ENCODE measurements around the gene SELENOP.
"Not testable (repeated sequence)": the region's sequence is repeated elsewhere in the genome, so short reads cannot be mapped to it uniquely, and the experiment has no call there.

Gene SELENOP

DNA sequence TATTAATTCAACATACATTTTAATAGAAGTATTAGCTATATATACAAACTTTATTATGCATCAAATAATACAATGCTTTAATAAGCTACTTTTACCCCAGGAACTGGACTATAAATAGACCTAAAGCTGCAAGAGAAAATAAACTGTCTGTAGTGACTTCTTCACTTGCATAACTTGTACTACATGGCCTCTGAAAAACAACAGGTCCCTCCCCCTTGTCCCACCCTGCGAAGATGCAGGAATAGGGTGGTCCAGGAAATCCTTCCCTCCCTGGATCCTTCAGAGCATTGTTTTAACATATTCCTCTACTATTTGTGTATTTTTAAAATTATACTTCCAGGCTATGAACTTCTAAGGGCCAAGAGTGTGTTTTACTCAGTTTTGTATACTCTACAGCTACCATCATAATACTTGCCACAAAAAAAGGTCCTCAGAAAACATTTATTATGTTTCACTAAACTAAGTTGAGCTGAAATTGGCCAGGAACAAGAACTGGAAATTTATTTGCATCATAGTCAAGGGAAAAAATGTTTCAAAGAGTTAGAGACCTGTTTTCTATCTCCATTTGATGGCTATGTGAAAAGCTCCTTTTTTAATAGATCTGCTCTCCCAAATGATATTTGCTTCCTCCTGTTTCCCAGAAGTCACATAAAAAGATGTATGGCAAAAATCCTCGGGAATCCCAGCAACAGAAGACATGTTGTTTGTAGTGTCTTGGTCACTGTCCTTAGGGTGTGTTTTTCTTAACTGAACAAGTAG is 15.2 kb upstream of the SELENOP start:
- no peak for DNase-seq (ENCODE audit: low read depth)

GRCh38 chr5:42825422-42826148 is 13.9 kb upstream of the SELENOP start:
- DNase-seq (ENCODE audit: low read depth): no peak

DNA sequence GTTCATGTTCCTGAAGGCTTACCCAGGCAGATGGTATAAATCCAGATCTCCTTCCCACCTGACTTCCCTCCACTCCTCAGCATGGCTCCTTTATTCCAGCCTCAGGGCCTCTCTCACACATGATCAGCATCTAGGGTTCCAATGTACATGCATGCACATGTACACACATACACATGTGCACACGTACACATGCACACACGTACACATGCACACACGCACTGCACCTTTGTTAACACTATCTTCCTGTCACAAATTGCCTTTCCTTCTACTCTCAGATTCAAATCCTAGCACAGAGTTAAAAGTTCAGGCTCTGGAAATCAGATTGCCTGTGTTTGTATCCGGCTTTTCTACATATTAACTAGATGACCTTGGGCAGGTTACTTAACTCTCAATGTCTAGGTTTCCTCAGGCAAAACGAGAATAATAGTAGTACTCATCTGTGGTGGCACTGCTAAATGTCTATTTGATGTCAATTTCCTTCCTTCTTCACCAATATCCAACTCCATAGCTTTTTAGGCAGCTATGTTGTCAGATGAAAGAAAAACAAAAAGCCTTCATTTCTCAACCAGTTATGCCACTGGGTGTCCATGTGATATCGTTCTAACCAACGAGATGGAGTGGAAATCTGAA is 12.8 kb upstream of the SELENOP start:
- DNase-seq (ENCODE audit: low read depth): no peak

DNA sequence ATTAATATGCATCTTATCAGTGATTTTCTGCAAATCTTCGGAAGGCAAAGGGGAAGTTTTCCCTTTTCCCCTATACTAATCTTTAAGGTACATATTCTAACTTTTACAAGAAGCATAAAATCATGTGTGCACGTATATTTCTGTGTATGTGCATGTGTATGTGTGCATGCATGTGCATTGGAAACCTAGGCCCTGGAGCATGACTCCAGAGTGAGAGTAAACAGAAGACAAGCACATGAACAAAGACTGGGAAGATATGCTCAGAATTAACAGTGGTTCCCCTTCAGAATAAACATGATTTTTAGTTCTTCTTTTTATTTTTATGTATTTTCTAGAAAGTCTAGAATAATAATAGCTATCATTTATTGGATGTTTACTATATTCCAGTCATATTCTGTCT is 10.9 kb upstream of the SELENOP start:
- DNase-seq (ENCODE audit: low read depth): no peak

DNA sequence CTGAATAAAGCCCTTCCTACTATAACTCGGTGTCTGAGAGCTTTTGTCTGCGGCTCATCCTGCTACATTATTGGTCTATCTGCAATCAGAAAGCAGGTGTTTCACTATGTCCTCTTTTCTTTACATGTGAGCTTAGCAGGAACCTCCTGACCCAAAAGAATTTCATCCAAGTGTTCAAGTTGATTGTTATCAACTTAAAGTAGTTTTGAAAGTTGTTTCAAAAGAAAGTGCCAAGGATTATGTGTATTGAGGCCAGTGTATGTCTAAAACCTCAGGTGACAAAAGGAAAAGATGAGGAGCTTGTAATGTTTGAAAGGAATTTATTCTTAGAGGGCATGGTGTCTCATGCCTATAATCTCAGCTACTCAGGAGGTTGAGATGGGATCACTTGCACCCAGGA is 8.1 kb upstream of the SELENOP start:
- DNase-seq (ENCODE audit: low read depth): no peak

DNA sequence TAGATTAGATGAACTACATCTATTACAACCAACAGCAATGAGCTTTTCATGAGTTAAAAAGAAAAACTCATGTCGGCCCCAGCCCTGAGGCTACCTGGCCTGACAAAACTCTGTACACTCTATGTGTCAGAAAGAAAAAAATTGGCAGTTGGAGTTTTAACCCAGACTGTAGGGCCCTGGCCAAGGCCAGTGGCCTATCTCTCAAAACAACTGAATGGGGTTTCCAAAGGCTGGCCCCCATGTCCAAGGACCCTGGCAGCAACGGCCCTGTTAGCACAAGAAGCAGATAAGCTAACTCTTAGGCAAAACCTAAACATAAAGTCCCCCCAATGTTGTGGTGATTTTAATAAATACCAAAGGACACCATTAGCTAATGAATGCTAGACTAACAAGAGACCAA is 4.9 kb upstream of the SELENOP start:
- DNase-seq (ENCODE audit: low read depth): not testable (repeated sequence)

DNA sequence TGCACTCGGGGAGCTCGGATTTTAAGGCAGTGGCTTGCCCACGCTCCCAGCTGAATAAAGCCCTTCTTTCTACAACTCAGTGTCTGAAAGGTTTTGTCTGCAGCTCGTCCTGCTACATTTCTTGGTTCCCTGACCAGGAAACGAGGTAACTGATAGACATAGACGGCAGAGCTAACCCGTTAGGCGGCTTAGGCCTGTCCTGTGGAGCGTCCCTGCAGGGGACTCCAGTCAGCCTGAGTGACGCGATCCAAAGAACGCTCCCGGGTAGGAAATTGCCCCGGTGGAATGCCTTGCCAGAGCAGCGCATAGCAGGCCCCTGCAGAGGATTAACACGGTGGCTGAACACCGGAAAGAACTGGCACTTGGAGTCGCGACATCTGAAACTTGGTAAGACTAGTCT is 1.8 kb upstream of the SELENOP start:
- DNase-seq (ENCODE audit: low read depth): no peak

- no peak for DNase-seq (ENCODE audit: low read depth)
Observed at GRCh38 chr5:42812620-42813019, 928 bp upstream of the SELENOP start.

- DNase-seq (ENCODE audit: low read depth): no peak
Observed at GRCh38 chr5:42810834-42811590, 680 bp downstream of the SELENOP start.

DNA sequence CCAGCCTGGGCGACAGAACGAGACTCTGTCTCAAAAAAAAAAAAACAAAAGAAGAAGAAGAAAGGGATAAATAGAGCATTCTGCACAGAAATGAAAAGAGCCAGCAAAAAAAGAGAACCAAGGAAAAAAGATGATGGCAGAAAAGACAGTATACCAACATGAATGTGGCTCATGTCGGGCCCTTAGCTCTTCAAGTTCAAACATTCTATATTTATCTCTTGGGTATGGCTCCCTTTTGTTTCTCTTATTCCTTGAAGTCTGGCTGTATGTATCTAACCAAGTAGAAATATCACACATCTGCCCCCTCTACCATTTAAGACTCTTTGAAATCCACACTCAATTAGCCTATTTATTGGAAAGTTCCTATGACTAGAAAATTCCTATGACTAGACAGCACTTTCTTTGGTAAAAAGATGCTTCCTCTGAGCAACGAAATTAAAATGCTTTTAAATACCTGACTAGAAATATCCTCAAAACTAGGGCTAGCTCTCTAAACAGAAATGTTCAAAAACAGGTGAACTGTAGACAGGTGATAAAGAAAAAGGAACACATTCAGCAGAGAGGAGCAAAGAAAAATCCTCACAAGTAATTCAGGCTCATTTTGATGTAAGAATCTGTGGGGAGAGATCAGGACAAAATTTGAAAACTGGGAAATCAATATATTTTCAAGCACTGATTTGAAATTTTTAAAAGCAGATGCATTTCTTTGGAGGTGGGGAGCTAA is 2.6 kb downstream of the SELENOP start:
- DNase-seq (ENCODE audit: low read depth): no peak

GRCh38 chr5:42807722-42808447 is 3.8 kb downstream of the SELENOP start:
- no peak for DNase-seq (ENCODE audit: low read depth)

- no peak for DNase-seq (ENCODE audit: low read depth)
Observed at GRCh38 chr5:42806701-42807262, 4.9 kb downstream of the SELENOP start.

- no peak for DNase-seq (ENCODE audit: low read depth)
Observed at GRCh38 chr5:42806004-42806700, 5.5 kb downstream of the SELENOP start.

DNA sequence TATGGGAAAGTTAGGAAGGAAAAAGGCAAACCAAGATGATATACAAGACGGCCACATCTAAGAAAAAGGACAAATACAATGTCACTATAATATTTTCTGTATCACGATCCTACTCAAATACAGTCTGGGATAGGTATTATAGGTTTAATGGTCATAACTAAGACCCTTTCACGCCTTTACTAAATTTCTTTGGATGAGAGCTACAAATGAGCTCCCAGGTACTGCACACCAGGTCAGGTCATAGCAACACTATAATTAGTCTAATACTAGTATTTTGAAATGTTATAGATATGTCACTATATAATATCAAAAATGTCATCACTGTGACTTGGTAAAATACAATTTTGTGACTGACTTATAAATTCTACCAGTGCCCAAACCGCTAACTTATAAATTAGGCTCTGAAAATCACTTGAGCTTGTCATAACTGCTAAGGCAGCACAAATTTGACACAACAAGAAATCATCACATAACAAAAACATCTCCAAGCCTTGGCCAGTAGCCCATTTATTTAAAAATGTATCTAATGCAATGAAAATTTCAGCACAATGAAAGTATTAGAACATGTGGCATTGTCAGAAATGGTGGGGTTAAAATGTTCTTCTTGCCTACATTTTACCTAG is 6.9 kb downstream of the SELENOP start:
- DNase-seq (ENCODE audit: low read depth): no peak

DNA sequence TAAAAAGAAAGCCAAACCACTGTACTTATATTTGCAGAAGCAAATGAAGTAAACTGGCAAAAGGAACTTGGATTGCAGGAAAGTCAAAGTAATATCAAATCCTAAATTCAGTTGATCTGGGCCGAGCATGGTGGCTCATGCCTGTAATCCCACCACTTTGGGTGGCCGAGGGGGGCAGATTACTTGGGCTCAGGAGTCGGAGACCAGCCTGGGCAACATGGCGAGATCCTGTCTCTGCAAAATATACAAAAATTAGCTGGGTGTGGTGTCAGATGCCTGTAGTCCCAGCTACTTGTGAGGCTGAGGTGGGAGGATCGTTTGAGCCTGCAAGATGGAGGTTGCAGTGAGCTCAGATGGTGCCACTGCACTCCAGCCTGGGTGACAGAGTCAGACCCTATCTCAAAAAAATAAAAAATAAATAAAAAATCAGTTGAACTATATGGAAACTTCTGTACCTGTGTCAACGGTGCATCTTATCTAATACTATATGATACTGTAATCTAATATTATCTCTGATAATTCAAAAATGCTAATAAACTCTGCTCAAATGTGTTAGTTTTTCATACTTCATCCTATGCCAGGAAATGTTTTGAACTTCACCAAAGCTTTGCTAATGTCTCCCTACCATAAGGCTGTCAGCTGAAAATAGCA is 10.1 kb downstream of the SELENOP start:
- DNase-seq (ENCODE audit: low read depth): no peak

GRCh38 chr5:42800748-42801330 is 10.9 kb downstream of the SELENOP start:
- DNase-seq (ENCODE audit: low read depth): no peak

DNA sequence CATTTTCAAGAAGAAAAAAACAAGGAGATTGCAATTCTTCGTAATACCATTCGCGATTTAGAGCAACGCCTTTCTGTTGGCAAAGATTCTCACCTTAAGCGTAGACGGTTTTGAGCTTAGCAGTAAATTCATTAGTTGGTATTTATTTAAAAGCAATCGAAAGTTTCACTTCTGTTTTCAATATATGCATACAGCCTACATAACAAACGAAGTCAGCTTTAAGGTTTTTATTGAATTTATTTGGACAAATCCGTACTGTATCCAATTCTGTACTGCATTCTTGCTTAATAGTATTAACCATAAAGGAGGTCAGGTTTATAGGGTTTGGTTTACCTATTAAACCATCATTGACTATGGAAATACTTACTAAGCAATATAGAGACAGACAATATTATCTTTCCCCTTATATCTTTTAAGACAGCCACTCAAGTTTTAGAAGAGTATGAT is 12.0 kb downstream of the SELENOP start:
- no peak for DNase-seq (ENCODE audit: low read depth)

- DNase-seq (ENCODE audit: low read depth): no peak
Observed at GRCh38 chr5:42799241-42799608, 12.5 kb downstream of the SELENOP start.
